Stomach (tissue), 9 donors: Measurements from ENCODE around the gene ACE. TPM values are rescaled to one million over a fixed set of nuclear protein-coding genes. Genes with fewer than 3 reads are reported as not detected.
"Not testable (repeated sequence)": the region's sequence is repeated elsewhere in the genome, so short reads cannot be mapped to it uniquely, and the experiment has no call there.

Experiments used
- DNase-seq, 2 donors: peaks; one replicate each; pipeline versions ENCODE4 v3.0.0 to v3.0.0-alpha.2; 2013 to 2019
- H3K27ac ChIP-seq, 5 donors: fragments of 200-600 bp in 4 of 5; sonication (generic) in 4 of 5; one replicate each; pipeline ENCODE4 v1.5.1; 2013 to 2019; ENCODE audit warnings: mild to moderate bottlenecking in 1 of 5, moderate library complexity in 1 of 5
- H3K27me3 ChIP-seq, 3 donors: fragments of 200-600 bp; sonication (generic); one replicate each; pipeline ENCODE4 v1.5.1; 2017 to 2019; ENCODE audit warnings: mixed run types in 1 of 3
- H3K36me3 ChIP-seq, 4 donors: fragments of 200-600 bp; sonication (generic); 1 replicate in 3 of 4; 2 replicates in 1 of 4; pipeline ENCODE4 v1.5.1; 2016 to 2019
- H3K4me1 ChIP-seq, 4 donors: fragments of 200-600 bp; sonication (generic); one replicate each; pipeline ENCODE4 v1.5.1; 2016 to 2019
- H3K4me3 ChIP-seq, 4 donors: fragments of 200-600 bp; sonication (generic) in 3 of 4; one replicate each; pipeline ENCODE4 v1.5.1; 2016 to 2019; ENCODE audit warnings: mild to moderate bottlenecking in 1 of 4
- H3K9me3 ChIP-seq, 4 donors: fragments of 200-600 bp; sonication (generic); one replicate each; pipeline ENCODE4 v1.5.1; 2016 to 2019
- CTCF ChIP-seq, 7 experiments: fragments of 450-650 bp in 4 of 7; fragments of 200-600 bp in 3 of 7; sonication (generic) in 3 of 7; IDR thresholded peaks; one replicate each; pipeline ENCODE4 v1.5.1; 2016 to 2019; ENCODE audit warnings: antibody characterized with exemption in 7 of 7, control low read depth in 2 of 7, mild to moderate bottlenecking in 1 of 7
- EP300 ChIP-seq: sonication (generic); formaldehyde crosslinking; IDR thresholded peaks from one replicate; pipeline ENCODE4 v1.6.1; 2017; ENCODE audit warnings: antibody characterized with exemption
- POLR2A ChIP-seq, 4 donors: fragments of 450-650 bp; IDR thresholded peaks; one replicate each; pipeline ENCODE4 v1.6.1; 2016; ENCODE audit warnings: antibody characterized with exemption in 4 of 4, control low read depth in 2 of 4, mild to moderate bottlenecking in 1 of 4, moderate library complexity in 1 of 4
- POLR2AphosphoS5 ChIP-seq, 3 donors: sonication (generic); formaldehyde crosslinking; IDR thresholded peaks; one replicate each; pipeline ENCODE4 v1.6.1; 2016; ENCODE audit warnings: antibody characterized with exemption in 3 of 3
- WGBS, 5 donors: extraction: QIAGEN DNeasy Blood & Tissue Kit in 3 of 5; methylation state at CpG; one replicate each; pipeline versions ENCODE4 v1.1.5 to v1.1.7; 2013 to 2018; 5-methylcytosine and 5-hydroxymethylcytosine counted together
- intact Hi-C: fragments of 100-400 bp; cut with DNase I; formaldehyde crosslinking; loops from one replicate; pipeline ENCODE4 v1.15.1; 2023; ENCODE audit warnings: low total_unique reads
- polyA plus RNA-seq, 3 donors: library from polyadenylated mRNA; stranded (reverse); fragments of 200-250 nt; gene quantifications; one replicate each; pipeline ENCODE4 v1.2.3, GENCODE V29; 2013
- total RNA-seq, 5 donors: library from RNA; depleted of rRNA; stranded (reverse); fragments of >200 nt; gene quantifications; one replicate each; pipeline versions ENCODE4 v1.1.0 to v1.2.3, GENCODE V29; 2014 to 2016
- donor health status: healthy with polysubstance abuse.
- donor health status: Bipolar disorder and iron deficiency.
- donor health status: healthy.

Gene ACE
- total and polyA plus RNA-seq, 8 donors: 1.3 to 232 (median 4.4) TPM

- H3K4me3 ChIP-seq: no peak overlapping the region
These were observed 23.8 kb upstream of the ACE start for GRCh38 chr17:63452962-63453551.

GRCh38 chr17:63454357-63454756 lies 22.5 kb upstream of the ACE start:
- H3K27ac ChIP-seq, DNase-seq, H3K27me3 ChIP-seq, intact Hi-C loops, H3K9me3 ChIP-seq, H3K4me3 ChIP-seq, H3K36me3 ChIP-seq: not testable (repeated sequence)
- peaks cover 0 to 11% (median 3%) of the 10 kb centered on the region in 4 donors for H3K4me1 ChIP-seq
- 67 to 94% (median 82%) methylated on average over 6 of the region's 6 CpGs for WGBS, 5 donors

More at GRCh38 chr17:63452962-63453551, 23.8 kb upstream of the ACE start:
- TF ChIP-seq CTCF (IDR thresholded peaks at IDR 0.05) (no peak), POLR2AphosphoS5 (IDR thresholded peaks at IDR 0.05) (no peak), POLR2A (IDR thresholded peaks at IDR 0.05) (no peak), EP300 (no peak)
- no peak overlapping the region for H3K27ac ChIP-seq
- intact Hi-C loops: no loop called here
- H3K27me3 ChIP-seq: no peaks in the 10 kb centered on the region
- WGBS, 5 donors: 40 to 65% (median 58%) methylated on average over 3 to 7 of the region's 7 CpGs
- H3K9me3 ChIP-seq: no peaks in the 10 kb centered on the region
- no peak for DNase-seq
- no peaks in the 10 kb centered on the region for H3K36me3 ChIP-seq
- peaks cover under 1 to 12% (median 5%) of the 10 kb centered on the region in 4 donors for H3K4me1 ChIP-seq

- no peak overlapping the region for H3K4me3 ChIP-seq
- no peaks in the 10 kb centered on the region for H3K36me3 ChIP-seq
- H3K4me1 ChIP-seq: peaks cover under 1 to 13% (median 5%) of the 10 kb centered on the region in 4 donors
- intact Hi-C loops: no loop called here
- no peaks in the 10 kb centered on the region for H3K27me3 ChIP-seq
- no peak overlapping the region for H3K27ac ChIP-seq
- no peaks in the 10 kb centered on the region for H3K9me3 ChIP-seq
- DNase-seq: no peak
- 41 to 72% (median 68%) methylated on average over 5 of the region's 5 CpGs for WGBS, 5 donors
- TF ChIP-seq POLR2A (IDR thresholded peaks at IDR 0.05) (no peak), POLR2AphosphoS5 (IDR thresholded peaks at IDR 0.05) (no peak), CTCF (IDR thresholded peaks at IDR 0.05) (no peak), EP300 (no peak)
These were observed 21.9 kb upstream of the ACE start for GRCh38 chr17:63454915-63455314.

- H3K27ac ChIP-seq: no peak overlapping the region
- TF ChIP-seq EP300 (no peak), POLR2AphosphoS5 (IDR thresholded peaks at IDR 0.05) (no peak), POLR2A (IDR thresholded peaks at IDR 0.05) (no peak), CTCF (IDR thresholded peaks at IDR 0.05) (no peak)
- no peaks in the 10 kb centered on the region for H3K36me3 ChIP-seq
- H3K9me3 ChIP-seq: no peaks in the 10 kb centered on the region
- H3K4me1 ChIP-seq: peaks cover 6 to 18% (median 9%) of the 10 kb centered on the region in 4 donors
- H3K27me3 ChIP-seq: no peaks in the 10 kb centered on the region
- no peak overlapping the region for H3K4me3 ChIP-seq
- WGBS, 5 donors: 28 to 73% (median 40%) methylated on average over 4 of the region's 4 CpGs
- DNase-seq: no peak
- intact Hi-C loops: no loop called here
These were observed 21.4 kb upstream of the ACE start for GRCh38 chr17:63455417-63455816.

- H3K27ac ChIP-seq: no peak overlapping the region
- intact Hi-C loops: no loop called here
- no peaks in the 10 kb centered on the region for H3K27me3 ChIP-seq
- 78 to 90% (median 86%) methylated on average over 4 of the region's 4 CpGs for WGBS, 5 donors
- TF ChIP-seq EP300 (no peak), POLR2AphosphoS5 (IDR thresholded peaks at IDR 0.05) (no peak)
- no peak overlapping the region for H3K4me3 ChIP-seq
- H3K9me3 ChIP-seq: no peaks in the 10 kb centered on the region
- no peaks in the 10 kb centered on the region for H3K36me3 ChIP-seq
- no peak for DNase-seq
- peaks cover 6 to 12% (median 9%) of the 10 kb centered on the region in 4 donors for H3K4me1 ChIP-seq
These were observed 18.4 kb upstream of the ACE start for GRCh38 chr17:63458478-63458877.
